HG03432 (cell line): ENCODE data around the gene IL1RL1.
A peak's percentile ranks its signal among the peaks of the same experiment; 100 is the strongest.

Experiments
- ATAC-seq: cut with Tn5 transposase; IDR thresholded peaks from one replicate; pipeline ENCODE4 v1.9.1; 2021; ENCODE audit warnings: mild to moderate bottlenecking, moderate library complexity; ENCODE audit not compliant: unreplicated experiment

The IL1RL1 gene

DNA sequence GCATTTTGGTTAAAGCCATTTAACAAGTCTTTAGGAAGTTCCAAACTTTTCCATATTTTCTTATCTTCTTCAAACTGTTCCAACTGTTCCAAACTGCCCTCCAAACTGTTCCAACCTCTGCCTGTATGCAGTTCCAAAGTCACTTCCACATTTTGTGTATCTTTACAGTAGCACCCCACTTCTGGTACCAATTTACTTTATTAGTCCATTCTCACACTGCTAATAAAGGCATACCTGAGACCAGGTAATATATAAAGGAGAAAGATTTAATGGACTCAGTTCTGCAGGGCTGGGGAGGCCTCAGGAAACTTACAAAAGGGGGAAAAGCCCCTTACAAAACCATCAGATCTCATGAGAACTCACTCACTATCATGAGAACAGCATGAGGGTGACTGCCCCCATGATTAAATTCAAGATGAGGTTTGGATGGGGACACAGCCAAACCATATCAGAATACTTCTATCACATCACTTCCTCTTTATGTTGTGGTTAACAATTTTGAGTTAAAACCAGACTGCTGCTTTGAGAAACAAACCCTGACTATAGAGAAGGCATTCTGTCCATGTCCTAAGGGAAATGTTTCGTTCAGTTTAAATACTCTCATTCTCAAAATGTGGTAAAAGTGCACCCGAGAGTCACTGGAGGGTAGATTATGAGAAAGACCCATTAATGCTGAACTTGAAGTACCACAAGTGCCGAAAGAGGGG lies 55.2 kb downstream of the IL1RL1 start:
- ATAC-seq: peak; percentile 84

DNA sequence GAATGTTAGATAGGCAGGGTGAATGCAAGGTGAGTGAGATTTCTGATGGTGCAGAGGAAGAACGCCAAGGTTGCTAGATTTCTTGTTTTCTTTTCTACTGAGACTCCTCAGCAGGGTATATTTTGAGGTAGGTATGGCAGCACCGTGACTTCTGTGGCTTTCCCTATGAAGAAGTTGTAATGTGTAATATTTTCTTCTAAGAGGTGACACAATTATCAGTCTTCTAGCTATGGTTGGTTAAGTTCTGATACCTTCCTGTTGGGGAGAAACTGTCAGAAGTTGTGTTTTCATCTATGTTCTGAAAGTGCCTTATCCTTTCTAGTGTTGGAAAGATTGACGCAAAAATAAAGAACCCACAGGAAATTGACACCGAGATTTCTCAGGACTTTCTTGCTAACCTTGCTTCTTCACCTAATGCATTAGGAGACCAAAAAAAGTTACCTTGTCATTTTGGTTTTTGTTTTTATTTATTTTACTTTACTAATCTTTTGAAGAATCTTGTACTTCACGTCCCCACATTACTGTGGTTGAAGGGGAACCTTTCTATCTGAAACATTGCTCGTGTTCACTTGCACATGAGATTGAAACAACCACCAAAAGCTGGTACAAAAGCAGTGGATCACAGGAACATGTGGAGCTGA lies 56.1 kb downstream of the IL1RL1 start:
- peak; percentile 77 for ATAC-seq

DNA sequence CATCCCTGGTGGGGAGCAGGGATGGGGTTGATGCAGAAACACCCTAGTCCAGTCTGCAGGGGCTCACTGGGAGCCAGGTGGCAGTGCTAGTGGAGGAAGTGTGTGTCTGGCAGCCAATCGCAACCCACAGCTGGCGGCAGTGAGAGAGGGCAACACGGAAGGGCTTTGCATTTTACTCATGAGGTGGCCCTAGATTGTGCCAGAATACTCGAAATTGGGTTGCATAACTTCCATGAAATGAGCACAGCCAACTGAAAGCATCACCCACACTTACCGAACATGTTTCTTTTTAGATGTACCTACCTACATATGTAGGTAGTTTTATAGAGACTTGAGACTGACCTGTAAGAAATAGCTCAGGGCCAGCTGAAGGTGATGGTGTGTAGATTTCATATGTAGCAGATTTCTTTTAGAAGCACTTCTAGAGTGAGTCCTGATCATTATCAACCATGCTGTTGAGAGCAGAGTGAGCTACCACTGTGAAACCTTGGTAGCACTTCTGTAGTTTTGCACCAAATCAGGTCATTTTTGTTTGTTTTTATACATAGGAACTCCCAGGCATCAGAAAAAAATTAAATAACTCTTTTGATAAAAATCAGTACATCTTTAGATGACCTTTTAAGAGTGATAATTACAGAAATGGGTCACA lies 57.2 kb downstream of the IL1RL1 start:
- ATAC-seq: no peak

DNA sequence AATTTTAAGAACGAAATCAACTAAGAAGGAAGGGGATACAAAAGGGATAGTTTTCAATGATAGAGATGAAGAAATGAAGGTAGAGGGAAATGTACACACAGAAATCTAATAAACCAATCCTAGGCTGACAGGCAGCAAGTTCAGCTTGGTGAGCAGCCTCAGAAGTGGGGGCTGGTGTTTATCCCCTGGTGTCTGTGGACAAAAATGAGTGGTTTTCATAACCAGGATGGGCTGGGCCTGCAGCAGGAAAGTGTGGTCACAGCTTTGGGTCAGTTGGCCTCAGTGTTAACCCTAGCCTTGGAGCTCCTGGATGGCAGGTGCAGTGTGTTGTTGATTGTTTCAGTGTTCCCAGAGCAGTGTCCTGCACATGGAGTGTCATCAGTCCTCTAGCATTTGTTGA lies 58.5 kb downstream of the IL1RL1 start:
- no peak for ATAC-seq

DNA sequence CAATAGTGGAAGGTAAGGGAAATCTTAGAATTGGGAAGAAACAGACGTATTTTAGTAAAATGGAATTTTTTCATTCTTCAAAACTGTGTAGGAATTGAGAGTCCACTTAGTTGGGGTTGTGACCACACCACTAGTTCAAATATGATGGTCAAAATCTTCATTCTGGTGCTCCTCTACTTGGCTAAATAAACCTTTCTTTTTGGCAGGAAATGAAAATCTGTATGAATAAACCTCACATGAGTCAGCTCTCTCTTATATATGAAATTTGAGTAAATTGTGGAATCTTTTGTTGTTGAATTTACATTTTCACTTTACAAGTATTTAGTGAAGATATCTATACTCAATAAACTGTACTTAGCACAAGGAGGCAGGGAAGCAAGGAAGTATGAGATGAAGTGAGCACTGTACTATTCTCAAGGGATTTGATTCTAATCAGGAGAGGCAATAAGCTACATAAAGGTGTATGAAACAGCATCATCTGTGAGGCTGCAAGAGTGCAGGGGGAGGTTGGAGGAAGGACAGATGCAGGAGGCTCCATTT lies 64.8 kb downstream of the IL1RL1 start:
- no peak for ATAC-seq

DNA sequence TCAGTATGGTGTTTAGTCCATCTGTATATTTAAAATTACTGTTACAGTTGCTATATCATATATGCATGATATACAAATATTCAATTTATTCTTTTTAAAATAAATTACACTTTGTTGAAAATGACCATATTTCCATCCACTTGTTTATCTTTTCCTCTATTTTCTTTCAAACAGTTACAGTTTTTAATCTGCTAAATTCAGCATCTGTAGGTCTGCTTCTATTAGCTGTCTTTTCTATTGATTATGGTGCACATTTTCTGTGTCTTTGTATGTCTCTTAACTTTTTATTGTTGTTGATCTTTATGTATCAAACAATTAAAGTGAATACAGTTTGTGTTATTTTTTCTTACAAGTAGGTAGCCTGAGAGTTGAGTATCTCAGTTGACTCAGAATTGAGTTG lies 72.4 kb downstream of the IL1RL1 start:
- no peak for ATAC-seq

DNA sequence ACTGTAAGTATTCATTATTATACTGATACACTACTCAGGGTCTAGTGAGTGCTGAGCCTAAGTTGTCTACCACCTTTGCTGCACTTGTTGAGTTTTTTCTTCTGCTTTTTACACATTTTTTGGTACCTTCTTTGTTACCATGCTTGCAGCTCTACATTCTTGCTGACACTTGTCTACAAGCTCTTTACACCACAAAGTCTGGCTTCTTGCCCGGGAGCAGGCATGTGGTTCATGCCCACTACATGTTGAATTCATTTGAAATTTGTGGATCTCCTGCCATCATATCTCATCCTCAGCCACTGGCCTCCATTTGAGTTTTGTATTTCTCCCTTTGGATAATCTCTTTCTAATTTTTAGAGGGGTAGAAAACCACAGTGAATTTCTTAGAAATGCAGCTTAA lies 74.2 kb downstream of the IL1RL1 start:
- no peak for ATAC-seq

DNA sequence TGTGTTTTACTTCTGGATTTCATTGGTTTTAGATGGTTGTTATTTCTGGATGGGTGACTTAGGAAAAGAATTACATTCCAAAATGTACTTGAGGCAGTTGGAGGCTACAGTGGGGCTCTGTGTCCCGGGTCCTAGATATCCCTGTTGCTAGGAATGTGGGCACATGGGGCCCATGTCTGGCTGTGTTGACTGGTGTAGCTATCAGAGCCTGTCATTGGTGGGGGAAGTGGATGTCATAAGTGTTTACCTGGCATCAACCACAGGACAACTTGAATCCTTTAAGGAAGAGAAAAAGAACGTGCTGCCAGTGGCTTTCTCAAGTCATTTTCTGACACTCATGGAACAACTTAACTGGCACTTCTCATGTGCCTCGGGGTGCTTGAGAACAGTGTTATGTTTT lies 74.6 kb downstream of the IL1RL1 start:
- ATAC-seq: no peak

DNA sequence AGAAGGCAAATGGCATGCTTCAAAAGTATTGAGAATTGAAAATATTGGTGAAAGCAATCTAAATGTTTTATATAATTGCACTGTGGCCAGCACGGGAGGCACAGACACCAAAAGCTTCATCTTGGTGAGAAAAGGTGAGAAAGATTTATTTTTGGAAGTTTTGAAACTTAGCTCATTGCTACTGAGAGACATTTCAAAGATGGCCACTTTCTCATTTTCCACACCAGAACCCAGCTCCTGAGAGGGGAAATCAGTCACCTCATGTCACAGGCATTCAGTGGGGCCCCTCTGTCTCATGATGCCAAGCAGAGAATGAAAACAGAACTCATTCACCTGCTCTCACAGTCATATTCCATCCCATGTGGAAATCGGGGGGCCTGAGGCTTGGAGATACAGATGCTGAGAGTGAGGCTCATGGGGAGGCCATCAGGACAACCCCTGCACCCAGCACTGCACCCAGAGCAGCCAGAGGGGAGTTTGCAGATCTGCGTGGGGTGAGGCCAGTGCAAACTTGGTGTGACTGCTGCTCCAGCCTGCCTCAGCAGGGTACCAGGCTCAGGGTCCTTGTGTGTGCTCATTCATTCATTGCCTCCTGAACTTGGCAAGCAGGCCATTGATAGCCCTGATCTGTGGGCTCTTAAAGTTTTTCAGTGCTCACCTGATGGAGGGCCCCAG lies 75.6 kb downstream of the IL1RL1 start:
- ATAC-seq: peak; percentile 30

DNA sequence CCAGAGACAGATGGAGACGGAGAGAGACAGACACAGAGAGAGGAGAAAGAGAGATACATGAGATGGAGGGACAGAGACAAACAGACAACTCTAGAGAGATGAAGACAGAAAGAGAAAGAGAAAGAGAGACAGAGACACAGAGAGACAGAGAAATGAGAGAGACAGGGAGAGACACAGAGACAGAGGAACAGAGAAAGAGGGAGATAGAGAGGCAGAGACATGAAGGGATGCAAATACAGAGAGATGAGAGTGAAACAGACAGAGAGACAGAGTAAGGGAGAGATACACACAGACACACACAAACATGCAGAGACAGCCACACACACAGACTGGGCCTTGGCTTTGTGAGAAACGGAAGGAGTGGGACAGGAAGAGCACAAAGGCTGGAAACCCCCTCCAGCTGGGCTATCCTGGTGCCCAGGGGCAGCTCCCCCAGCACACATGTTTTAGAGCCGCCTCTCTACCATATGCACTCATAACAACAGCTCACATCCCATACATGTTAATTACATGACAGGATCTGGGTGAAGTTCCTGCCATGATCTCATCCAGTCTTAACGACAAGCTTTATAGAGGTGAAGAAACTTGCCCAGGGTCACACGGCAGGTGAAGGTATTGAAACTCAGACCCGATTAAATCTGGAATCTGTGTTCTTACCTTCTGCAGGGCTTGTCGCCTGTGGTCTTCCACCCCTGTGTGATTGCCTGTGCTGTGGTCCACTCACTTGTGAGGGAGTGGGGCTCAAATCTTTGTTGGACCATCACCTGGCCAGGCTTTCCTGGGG lies 76.6 kb downstream of the IL1RL1 start:
- peak; percentile 75 for ATAC-seq

DNA sequence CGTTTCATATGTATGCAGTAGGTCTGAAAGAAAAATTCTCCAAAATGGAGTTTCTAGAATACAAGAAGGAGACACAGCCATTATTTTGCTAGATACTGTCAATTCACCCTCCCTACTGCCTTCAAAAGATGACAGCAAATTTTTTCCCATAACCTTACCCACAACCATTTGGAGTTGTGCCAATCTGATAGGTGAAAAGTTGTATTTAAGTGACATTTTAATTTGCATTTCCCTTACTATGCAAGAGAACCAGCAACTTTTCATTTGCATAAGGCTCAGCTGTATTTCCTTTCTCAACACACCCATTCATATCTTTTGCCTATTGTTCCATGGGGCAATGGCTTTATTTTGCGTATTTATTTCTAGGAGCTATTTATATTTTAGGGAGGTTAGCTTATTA lies 80.2 kb downstream of the IL1RL1 start:
- ATAC-seq: peak; percentile 37

DNA sequence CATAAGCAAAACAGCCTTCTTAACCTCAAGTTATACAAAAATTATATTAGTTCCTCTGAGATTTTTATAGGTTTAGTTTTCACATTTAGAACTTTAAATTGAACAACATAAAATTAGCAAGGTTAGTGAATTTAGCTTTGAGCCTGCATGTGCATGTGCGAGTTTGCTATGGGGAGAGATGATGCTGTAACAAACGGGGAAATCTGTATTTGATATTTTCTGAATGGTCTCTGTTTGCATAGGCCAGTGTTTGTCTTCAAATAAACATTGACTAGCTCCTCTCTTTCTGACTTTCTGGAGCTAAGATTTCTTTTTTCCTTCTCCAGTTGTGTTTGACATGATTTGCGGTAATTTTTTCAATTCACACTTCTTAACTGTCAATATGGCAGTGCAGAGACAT lies 80.7 kb downstream of the IL1RL1 start:
- ATAC-seq: no peak

DNA sequence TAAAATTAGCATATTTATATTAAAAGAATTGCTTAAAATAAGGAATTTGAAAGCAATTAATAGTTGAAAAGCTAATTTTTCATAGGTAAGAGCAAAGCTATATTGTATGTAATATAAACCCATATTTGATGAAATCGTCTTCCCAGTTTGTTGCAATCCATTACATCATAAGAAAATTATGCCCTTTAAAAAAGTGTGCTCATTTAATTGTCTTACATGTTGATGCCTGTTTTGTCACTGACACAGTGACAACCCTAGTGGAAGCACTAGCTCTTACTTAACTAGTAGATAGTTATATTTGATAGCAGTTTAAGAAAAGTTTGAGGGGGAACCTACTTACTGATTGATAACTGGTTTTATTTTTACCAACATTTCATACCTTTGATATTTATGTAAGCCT lies 81.6 kb downstream of the IL1RL1 start:
- ATAC-seq: no peak

DNA sequence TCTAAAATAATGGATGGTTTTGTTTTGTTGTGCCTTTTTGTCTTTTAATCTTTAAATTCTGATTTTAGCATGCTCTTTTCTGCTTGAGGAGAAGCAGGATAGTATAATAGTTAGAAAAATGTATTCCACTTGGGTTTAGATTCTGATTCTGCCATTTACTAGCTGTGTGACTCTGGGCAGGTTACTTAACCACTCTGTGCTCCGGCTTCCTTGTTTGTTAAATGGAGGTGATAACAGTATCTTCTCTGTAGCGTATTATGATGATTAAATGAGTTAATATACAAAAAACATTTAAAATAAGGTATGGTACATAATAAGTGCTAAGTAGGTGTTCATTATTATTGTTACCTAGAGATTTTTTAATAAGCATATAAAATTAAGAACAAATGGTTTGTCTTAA lies 84.6 kb downstream of the IL1RL1 start:
- no peak for ATAC-seq

DNA sequence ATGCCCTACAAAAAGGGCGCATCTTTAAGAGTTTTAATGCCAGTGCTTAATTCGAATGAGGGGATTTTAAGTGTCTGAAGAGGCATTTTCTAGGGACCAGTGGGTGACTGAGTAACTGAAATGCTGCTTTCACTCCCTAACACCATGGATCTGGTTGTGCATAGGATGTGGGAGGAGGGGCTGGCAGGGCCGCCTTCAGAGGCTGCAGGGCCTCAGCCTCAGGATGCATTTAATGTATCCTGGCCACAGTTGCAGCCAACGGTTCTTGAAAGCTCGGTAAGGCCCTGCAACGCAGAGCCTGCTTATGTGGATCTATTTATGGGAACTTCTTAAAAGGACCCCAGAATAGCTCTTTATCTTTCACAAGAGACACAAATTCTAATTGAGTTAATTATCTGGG lies 85.8 kb downstream of the IL1RL1 start:
- ATAC-seq: no peak

DNA sequence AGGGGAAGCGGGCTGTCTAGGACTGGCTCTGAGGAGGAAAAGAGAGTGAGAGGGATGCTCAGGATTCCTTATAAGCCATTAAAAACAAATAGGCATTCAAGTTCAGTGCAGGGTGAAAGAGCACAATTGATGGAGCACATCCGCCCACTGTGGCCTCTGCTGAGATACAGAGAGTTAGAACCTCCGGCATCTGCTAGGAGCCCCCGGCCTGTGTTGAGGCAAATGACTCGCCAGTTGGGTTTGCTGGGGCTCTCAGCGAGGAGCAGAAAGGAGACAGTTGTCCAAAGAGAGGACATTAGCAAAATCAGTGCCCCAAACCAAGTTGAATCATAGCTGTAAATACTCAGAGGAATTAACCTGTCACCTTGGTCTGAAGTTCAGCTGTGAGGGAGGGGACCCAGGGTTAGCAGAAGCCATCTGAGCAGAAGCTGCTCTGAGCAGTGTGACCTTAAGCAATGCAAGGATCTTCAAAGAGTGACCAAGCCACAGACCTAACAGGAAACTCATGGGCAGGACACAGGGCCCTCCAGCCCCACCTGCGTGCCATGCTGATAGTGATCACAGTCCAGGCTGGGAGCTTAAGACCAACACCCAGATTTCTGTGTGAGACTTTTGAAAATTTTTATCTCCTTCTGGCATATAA lies 88.3 kb downstream of the IL1RL1 start:
- ATAC-seq: no peak

DNA sequence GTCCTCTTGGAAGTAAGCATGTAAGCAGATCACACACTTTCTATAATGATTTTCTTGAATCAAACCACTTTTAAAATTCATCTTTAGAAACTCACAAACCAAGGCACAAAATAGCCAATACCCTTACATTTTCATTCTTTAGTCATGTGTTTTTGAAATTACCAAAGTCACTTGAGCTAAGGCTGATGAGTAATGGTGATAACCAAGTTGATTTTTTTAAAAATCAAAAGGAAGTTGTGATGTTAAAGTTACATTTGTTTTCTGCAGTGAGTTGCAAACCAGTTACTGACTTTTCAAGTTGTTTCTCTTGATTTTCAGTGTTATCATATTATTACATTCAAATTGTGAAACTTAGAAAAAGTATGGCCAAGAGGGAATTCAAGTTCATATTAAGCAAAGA lies 90.1 kb downstream of the IL1RL1 start:
- ATAC-seq: no peak
